ENCODE results near the gene RCE1. TPM values are rescaled to one million over a fixed set of nuclear protein-coding genes. Genes with fewer than 3 reads are reported as not detected.

RCE1 gene
- polyA plus RNA-seq, 12 donors: 11.2 to 29.3 (median 12.6) TPM; not detected in 1

- DNase-seq: peak; percentile 85
These were observed 12.6 kb downstream of the RCE1 start for GRCh38 chr11:66855574-66856495.

GRCh38 chr11:66856496-66857233, 13.4 kb downstream of the RCE1 start, which contains the start of gene LRFN4:
Gene LRFN4, plus strand, starts transcription at chr11:66857064. Its CDS starts 681 bp downstream, at chr11:66857745.
- no peak for DNase-seq

GRCh38 chr11:66857234-66857926, 14.1 kb downstream of the RCE1 start:
- DNase-seq: no peak

GRCh38 chr11:66857927-66858185, 14.6 kb downstream of the RCE1 start:
- no peak for DNase-seq

- DNase-seq: no peak
These were observed 15.1 kb downstream of the RCE1 start for GRCh38 chr11:66858186-66858938.

GRCh38 chr11:66858939-66859685, 15.9 kb downstream of the RCE1 start:
- DNase-seq: no peak

- DNase-seq: no peak
These were observed 16.6 kb downstream of the RCE1 start for GRCh38 chr11:66859686-66860448.

GRCh38 chr11:66860449-66860831, 17.2 kb downstream of the RCE1 start:
- no peak for DNase-seq

GRCh38 chr11:66861038-66861773, 18.0 kb downstream of the RCE1 start:
- no peak for DNase-seq

- no peak for DNase-seq
These were observed 18.7 kb downstream of the RCE1 start for GRCh38 chr11:66861774-66862558.

GRCh38 chr11:66862559-66863037, 19.4 kb downstream of the RCE1 start:
- no peak for DNase-seq

- no peak for DNase-seq
These were observed 20.3 kb downstream of the RCE1 start for GRCh38 chr11:66863428-66864125.

- no peak for DNase-seq
These were observed 21.1 kb downstream of the RCE1 start for GRCh38 chr11:66864172-66864901.

GRCh38 chr11:66864924-66865697, 21.9 kb downstream of the RCE1 start:
- DNase-seq: no peak

GRCh38 chr11:66866007-66866406, 22.8 kb downstream of the RCE1 start:
- no peak for DNase-seq

GRCh38 chr11:66866511-66866986, 23.3 kb downstream of the RCE1 start:
- peak; percentile 28 for DNase-seq
